ENCODE results near the gene CD44.

- TF ChIP-seq CTCF (IDR thresholded peaks at IDR 0.05 in 4 of 5, conservative IDR thresholded peaks at IDR 0.05 in 1 of 5) (no peak), POLR2A (IDR thresholded peaks at IDR 0.05) (no peak)
Measured at GRCh38 chr11:35134403-35135148, 4.4 kb upstream of the CD44 start.

Data from gastrocnemius medialis (tissue), 4 donors.